ENCODE data around the gene TBC1D22A.
A peak's percentile ranks its signal among the peaks of the same experiment; 100 is the strongest.

TBC1D22A gene

GRCh38 chr22:46737976-46738646, 24.3 kb upstream of the TBC1D22A start, which contains the start of gene CERK:
TSS of gene CERK (minus strand) at chr22:46738252. CDS start at chr22:46738148, 104 bp downstream.
- peak; percentile 74 for DNase-seq

DNA sequence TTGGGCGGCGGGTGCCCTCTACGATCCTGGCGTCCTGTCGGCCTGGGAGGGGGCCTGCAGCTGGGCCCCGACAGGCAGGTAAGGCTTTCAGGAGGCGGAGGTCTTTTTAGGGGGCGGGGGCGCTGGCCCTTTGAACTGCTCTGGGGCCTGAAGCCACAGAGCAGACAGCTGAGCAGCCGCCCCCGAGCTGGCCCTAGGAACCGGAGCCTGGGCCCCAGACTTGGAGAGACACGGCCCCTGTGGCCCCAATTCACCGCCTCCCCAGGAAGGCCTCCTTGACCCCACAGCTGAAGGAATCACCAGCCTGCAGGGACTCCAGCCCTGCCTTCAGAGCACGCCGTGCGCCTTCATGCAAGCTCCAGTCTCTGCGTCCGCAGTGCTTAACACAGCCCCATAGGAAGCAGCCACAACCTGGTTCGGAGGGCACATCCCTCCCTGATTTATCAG, 23.8 kb upstream of the TBC1D22A start:
- DNase-seq, result no peak

- DNase-seq, result peak; percentile 78
These were observed 23.2 kb upstream of the TBC1D22A start for GRCh38 chr22:46739094-46739870.

GRCh38 chr22:46740910-46741780, 21.3 kb upstream of the TBC1D22A start:
- DNase-seq, result no peak

DNA sequence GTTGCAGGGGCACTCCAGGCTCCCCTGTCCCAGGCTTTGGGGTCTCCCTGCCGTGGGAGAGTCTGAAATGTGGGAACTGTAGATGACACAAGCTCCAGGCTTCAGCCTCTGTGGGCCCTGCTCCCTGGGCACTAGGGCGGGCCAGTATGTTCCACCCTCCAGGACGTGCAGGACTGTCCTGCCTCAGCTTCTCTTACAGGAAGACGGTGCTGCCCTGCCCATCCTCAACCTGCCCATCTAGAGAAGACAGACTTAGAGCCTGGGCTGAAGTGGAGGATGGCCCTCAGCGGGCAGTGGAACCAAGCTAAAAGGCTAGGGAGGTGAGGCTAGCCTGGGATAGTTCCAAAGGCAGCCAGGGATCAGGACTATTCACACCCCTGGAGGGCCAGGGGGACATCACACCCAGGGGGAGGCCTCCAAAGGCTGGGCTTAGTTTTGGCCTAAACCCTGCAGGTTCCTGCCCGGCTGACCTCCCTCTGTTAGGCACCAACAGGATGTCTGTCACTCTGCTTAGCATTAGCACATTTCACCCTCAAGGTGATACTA, 20.4 kb upstream of the TBC1D22A start:
- DNase-seq, result no peak

DNA sequence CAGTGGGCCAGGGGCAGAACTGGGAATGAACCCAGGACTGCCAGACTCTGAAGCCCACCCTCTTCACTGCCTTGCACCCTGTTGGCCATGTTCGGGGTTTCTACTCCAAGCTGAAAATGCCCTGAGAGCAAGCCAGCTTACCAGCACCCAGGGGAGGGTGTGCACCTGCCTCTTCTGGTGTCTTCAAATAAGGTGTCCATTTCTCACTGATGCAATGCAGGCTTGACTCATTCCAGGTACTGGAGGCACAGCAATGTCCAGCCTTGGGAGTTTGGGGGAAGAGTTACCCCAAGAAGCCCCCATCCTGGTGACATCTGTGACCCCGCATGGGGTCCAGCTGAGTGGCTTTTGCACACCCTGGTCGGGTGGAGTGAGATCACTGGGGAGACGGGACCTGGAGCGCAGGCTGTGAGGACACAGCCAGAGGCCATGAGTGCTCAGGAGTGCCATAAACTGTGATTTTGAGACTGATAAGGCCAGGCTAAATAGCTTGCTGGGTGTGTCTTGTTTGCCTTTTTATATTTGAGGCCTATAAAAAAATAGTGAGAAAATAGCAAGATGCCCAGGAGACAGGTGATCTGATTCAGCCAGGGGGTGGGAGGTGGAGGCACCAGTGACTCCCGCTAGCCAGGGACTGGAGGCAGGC, 19.8 kb upstream of the TBC1D22A start:
- no peak for DNase-seq

DNA sequence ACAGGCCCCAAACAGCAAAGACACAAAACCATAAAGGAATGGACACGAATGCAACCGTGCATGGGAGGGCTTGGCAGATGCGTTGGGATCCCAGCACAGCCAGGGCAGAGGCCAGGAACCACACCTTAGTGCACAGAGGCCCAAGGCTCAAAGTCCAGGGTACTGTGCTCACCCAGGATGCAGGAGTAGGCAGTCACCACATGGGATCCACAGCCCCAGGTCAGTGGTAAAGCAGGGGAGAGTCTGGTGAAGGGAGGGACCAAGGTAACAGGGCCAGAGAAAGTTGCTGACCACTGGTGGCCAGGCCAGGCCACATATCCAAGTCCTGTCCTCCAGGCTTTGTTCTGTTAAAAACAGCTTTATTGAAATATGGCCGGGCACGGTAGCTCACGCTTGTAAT, 17.9 kb upstream of the TBC1D22A start:
- no peak for DNase-seq

- no peak for DNase-seq
These were observed 16.3 kb upstream of the TBC1D22A start for GRCh38 chr22:46746192-46746591.

DNA sequence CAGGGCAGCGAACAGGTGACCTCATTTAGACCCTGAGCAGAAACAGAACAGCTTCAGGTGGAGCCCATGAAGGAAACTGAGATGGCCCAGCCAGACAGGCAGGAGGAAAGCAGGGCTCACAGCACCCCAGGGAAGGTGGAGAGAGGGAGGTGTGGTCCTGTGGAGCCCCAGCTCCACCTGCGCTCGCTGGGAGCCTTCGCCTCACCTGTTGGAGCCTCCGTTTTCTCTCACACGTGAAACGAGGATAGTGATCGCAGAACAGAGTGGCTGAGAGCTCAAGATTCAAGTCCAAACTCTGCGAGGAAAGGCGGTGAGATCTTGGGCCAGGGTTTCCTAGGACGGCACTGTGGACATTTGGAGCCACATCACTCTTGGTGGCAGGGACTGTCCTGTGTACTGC, 15.8 kb upstream of the TBC1D22A start:
- no peak for DNase-seq

- no peak for DNase-seq
These were observed 14.8 kb upstream of the TBC1D22A start for GRCh38 chr22:46747646-46748045.

DNA sequence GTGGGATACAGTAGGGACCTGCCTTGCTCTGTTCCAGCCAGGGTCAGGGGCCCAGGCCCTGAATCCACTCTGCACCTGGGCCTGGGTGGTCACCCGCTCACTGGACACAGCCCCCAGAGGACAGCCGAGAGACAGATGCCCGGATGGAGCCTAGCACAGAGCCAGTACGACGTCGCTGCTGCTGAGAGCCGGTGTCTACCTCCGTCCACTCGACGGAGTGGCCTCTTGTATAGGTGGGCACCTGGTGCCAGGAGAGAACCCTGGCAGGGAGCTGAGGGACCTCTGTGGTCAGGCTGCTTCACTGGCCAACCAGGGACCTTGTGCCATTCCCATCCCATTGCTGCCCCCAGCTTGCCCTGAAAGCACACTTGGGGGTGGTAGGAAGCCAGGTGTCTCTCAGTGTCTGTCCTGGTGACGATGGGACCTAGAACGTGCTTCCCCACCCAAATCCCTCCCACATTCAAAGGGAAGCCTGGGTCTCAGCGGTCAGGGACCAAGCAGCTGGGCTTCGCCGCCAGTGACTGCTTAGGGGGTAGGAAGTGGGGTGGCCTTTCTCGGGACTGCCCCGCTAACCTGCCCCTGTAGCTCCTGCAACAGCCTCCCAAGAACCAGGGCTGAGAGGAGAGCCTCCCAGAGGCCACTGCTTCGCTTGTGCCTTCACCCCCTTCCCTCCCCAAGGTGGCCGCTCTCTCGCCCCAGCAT, 14.1 kb upstream of the TBC1D22A start:
- DNase-seq, result no peak

DNA sequence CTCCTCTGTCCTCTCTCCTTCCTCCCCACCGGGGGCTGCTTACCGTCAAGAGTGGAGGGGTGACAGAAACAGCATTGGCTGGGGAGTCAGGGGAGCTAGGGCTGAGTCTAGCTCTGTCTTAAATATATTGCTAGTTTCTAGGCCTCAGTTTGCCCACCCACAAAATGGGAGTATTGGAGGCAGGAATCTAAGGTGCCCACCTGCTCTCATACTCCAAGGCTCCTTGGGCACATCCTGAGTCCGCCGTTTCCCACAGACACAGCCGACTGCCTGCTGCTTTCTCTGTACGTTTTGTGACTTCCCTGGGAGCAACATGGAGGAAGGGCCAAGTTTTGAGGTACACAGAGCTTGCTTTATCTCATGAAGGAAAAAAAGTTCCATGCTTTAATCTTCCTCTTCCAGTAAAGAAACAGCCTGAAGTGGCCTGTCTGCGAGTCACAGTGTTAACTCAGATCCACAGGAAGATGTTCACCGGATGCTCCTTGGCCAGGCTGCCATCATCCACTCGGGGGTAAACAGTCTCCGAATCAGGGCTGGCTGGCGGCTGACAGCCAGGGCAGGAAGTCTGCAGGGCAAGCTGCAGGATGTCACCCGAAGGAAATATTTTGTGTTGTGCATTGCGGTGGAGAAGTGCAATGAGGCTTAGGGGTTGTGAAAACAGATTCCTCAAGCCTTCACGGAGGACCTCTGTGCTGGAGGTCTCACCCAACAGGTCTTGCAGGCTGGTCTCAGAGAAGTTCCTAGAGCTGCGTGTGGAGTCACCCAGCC, 13.4 kb upstream of the TBC1D22A start:
- DNase-seq, result peak; percentile 64

DNA sequence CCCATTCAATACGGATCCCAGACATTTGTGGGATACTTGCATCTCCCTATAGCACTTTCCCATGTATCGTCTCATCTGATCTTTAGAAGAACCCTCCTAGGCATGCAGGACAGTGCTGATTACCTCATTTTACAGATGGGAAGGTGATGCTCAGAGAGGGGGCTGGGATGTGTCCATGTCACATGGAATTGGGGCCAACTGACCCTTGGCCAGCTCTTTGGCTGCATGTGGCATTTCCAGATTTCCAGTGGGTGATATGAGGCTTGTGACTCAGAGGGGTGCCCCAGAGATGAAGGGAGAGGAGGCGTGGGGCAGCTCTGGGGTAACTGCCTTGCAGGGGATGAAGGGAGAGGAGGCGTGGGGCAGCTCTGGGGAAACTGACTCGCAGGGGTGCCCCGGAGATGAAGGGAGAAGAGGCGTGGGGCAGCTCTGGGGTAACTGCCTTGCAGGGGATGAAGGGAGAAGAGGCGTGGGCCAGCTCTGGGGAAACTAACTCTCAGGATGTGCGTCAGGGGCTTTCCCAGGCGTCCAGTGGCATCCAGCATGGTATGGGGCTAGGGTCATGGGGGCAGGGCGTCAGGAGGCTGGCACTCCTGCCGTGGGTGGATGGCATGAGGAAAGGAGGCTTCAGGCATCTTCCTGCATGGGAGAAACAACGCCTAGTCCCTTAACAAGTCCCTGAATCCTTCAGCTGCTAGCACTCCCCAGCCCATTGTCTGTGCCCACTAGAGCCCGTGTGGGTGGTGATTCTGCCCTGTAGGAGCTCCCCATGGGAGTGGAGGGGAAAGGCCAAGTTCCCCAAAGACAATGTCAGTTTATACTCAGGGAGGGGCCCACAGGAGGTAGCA, 12.5 kb upstream of the TBC1D22A start:
- DNase-seq, result peak; percentile 19

DNA sequence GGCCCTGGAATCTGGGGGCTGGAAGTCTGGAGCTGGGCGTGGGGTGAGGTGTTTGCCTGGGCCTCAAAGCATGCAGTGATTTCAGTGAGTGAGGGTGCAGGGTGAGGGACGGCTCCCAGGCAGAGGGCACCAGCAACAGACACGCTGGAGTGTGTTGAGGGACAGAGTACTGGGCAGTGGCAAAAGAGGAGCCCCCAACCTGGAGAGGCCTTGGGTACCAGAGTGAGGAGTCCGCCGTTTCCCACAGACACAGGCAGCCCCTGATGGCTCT, 12.0 kb upstream of the TBC1D22A start:
- no peak for DNase-seq

DNA sequence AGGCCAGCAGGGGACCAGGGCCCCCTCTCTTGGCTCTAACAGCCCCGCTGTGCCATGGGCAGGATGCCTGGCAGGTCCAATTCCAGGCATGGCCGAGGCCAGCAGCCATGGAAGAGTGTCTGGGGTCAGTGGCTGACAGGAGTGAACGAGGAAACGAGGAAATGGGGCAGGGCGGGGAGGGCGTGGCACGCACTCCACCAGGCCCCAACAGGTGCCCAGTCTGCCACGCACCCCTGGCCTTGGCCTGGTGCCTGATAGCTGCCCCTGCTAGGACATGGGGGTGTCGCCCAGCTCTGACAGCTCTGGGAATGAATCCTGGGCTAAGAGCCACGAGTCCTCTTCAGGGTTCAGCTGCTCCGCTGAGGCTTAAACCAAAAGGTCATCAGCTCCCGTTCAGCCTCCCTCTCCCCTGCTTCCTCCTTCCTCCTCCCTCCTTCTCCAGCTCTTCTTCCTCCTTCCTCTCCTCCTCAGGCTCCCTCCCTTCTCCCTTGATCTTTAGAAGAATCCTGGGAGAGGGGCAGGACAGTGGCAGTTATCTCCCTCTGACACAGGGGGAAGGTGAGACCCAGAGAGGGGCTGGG, 11.5 kb upstream of the TBC1D22A start:
- no peak for DNase-seq

GRCh38 chr22:46752286-46752987, 10.0 kb upstream of the TBC1D22A start:
- DNase-seq, result no peak

DNA sequence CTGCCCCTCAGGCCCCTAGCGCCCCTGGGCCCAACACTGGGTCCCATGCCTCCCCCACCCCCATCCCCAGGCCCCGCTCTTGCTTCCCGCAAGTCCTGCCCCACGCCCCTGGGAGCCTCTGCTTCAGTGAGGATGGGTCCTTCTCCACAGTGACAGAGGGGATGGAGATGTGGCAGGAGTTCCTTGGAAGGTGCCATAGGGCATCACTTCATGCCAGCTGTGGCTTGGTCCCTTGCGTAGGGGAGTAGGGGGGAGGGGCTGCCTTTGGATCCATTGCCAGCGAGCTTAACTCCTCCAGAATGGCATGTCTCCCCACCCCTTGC, 9.5 kb upstream of the TBC1D22A start:
- DNase-seq, result no peak

GRCh38 chr22:46753360-46753759, 9.1 kb upstream of the TBC1D22A start:
- DNase-seq, result no peak

DNA sequence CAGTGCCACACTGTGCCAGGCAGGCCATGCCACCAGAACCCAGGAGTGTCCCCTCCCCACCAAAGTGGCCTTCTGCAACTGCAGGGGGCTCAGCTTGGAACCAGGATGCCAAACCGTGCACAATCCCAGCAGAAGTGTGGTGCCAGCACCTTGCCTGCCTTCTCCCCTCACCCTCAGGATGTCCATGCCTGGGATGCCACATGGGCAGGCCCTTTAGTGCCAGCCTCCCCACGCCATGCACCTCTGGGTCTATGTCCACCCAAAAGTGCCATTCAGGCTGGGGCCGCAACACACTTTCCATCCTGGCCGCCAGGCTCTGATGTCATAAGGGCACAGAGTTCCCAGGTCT, 8.7 kb upstream of the TBC1D22A start:
- DNase-seq, result no peak

Data from CD4-positive, alpha-beta T cell treated with Interleukin-21 for 1 hour (primary cell).